Activated naive CD4-positive, alpha-beta T cell (primary cell): ENCODE results near the gene TMTC1.

ENCODE experiments used
- DNase-seq, 4 experiments: peaks; one replicate each; lab custom pipeline; 2025; lab: John Stamatoyannopoulos, UW

TMTC1 gene

GRCh38 chr12:29780084-29780483 lies 3.7 kb downstream of the TMTC1 start:
- DNase-seq = no peak

GRCh38 chr12:29778531-29778930 lies 5.2 kb downstream of the TMTC1 start:
- no peak for DNase-seq

- DNase-seq = no peak
Observed at GRCh38 chr12:29773076-29773475, 10.7 kb downstream of the TMTC1 start.

DNA sequence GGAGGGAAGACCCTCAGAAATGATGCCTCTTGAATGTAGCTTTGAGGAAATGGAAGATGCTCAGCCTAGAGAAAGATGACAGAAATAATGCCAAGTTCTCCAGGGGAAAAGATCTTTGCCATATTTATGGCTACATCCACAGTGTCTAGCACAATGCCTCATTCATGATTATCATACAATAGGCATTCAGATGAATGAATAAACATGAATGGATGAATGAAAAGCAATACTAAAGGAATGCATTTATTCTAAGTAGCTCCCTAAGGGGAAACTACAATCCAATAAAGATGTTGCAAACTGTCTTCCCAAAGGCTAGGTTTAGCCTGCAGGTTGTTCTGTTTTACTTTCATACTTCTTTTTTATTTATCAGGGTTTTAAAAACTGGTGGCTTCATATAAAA lies 12.0 kb downstream of the TMTC1 start:
- DNase-seq = no peak

DNA sequence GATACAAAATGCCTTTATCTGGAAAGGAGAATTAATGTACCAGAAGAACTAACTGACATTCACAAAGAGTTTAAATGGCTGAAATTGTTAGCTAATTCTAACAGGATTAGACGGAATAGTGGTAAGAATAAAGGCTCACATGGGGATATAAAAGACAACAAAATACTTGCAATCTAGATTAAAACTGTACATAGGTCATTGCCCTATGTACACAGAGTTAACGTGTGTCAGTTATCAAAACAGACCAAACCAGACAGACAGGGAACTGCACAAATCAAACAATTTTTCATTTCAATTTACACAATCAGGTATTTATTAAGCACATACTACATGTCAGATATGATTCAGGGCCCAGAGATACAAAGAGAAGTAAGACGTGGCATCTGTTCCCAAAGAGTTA lies 12.6 kb downstream of the TMTC1 start:
- DNase-seq = no peak

DNA sequence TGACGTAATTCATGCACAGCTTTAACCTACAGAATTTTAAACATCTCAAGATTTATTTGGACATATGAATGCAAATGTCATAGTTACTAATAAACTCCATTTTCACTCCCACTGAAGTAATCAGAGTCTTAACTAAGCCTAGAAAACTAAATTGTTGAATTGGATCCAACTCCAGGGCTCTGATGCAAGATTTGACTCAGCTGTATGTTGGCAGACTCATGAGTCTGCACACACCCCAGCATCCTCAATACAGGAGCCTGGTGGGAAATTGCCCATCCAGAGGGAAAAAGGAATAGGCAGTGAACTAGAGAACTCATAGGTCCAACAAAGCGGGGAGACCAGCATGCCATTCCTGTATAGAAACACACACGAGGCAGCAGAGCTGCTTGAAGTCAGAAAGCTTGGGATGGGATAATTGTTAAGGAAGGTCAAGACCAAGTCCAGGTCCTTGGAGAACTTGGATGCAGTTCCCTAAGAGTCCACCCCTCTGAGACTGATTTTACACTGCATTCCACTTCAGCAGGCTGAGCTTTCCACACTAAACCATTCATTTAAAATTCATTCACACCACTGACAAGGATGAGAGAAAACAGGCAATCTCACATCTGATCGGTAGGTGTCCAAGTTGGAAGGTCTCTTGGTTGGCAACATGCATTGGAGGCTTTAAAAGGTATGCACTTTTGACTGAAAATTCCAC lies 14.4 kb downstream of the TMTC1 start:
- DNase-seq = no peak

DNA sequence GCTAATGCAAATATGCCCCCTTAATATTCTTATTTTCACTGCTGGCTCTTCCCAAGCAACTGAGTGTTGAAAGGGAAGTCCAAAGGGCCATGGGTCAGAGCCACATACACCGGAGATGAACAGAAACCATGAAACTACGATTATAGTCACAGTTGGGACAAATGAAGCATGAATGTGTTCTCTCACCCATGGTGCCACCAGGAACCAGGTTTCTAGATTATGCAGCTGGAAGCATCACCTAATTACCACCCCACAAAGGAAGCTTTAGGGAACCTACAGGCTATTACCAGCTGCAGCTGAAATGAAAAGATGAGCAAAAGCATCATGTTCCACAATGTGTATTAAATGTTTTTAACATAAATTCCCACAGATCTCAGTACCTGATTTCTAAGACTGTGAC lies 15.4 kb downstream of the TMTC1 start:
- no peak for DNase-seq

- no peak for DNase-seq
Observed at GRCh38 chr12:29763301-29763683, 20.4 kb downstream of the TMTC1 start.

DNA sequence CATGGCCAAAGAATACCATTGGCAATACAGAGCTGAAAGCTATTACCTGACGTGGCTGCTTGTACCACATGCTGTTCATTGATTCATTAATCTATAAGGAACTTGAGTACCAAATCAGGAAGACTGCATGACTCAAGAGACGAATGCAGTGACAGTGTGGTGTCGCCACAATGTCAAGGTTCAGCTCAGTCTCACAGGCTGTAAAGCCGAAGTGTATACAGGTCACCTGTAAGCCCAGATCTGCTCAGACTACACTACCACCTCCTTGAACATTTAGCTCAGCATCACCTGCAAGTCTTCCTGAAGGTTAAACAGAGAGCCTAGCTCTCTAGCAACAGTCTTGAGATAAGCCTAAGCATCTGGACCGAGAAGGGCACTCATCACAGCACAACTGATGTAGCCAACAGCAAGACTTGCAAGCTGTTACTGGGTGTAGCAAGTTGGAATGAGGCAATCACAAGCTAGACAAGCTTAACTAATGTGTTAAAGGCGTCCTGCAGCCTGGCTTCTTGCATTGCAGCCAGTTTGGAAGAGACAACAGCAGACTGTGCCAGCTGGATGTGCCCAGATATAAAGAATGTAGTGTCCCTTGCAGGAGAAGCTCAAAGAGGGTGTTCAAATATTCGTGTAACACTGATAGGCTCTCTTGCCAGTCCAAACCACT lies 21.0 kb downstream of the TMTC1 start:
- no peak for DNase-seq

GRCh38 chr12:29759950-29760349 lies 23.8 kb downstream of the TMTC1 start:
- DNase-seq = no peak

DNA sequence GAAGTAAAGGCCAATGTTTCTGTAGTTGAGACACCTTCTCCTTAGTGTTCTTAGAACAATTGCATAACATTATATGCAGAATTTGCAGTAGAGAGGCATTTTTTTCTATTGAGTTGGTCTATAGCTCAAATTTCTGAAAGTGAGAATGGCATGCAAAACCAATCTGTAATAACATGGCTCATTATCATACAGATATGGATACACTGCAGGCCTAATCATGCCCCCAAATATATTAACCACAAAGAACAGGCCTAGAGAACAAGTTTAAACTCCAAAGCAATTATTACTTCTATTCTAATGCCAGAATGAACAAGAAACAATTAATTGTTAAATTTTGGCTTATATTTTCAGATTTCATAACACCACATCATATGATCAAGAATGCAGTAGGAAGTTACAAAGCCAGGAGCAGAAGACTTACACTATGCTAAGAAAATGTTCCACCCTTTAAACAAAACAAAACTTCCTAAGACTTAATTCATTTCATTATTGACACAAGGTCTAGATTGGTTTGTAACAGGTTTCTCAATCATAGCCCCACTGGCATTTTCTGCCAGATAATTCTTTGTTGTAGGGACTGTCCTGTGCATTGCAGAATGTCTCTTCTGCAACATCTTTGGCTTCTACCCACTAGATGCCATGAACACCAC lies 26.9 kb downstream of the TMTC1 start:
- no peak for DNase-seq

GRCh38 chr12:29754235-29755189 lies 29.2 kb downstream of the TMTC1 start:
- DNase-seq = no peak

DNA sequence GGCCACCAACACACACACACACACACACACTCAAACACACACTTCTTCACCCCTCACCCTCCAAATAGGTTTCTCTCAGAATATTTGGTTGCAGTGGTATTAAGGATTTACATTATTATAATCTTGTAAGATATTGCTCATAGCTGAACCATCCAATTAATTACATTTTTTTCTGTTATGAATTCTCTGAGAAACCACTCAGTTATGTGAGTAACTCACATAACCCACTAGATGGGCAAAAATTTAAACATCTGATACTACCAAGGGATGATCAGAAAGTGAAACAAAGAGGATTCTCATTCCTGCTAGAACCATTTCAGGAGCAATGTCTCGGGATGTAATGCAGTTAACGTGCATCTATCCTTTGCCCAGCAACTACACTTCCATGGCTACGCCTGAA lies 31.6 kb downstream of the TMTC1 start:
- DNase-seq = no peak

- no peak for DNase-seq
Observed at GRCh38 chr12:29751676-29752075, 32.1 kb downstream of the TMTC1 start.

DNA sequence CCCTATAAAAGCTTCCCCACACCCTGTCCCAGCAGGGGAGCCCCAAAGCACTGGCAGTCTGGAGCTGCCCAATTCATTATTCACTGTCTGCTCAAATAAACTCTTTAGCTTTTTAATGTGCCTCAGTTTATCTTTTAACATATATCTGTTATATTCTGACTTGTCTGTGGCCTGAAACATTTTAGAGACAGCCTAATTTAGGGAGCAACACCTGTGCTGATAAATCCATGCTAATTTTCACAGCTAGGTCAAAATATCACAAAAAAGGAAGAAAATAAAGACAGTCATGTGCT lies 32.9 kb downstream of the TMTC1 start:
- DNase-seq = no peak

DNA sequence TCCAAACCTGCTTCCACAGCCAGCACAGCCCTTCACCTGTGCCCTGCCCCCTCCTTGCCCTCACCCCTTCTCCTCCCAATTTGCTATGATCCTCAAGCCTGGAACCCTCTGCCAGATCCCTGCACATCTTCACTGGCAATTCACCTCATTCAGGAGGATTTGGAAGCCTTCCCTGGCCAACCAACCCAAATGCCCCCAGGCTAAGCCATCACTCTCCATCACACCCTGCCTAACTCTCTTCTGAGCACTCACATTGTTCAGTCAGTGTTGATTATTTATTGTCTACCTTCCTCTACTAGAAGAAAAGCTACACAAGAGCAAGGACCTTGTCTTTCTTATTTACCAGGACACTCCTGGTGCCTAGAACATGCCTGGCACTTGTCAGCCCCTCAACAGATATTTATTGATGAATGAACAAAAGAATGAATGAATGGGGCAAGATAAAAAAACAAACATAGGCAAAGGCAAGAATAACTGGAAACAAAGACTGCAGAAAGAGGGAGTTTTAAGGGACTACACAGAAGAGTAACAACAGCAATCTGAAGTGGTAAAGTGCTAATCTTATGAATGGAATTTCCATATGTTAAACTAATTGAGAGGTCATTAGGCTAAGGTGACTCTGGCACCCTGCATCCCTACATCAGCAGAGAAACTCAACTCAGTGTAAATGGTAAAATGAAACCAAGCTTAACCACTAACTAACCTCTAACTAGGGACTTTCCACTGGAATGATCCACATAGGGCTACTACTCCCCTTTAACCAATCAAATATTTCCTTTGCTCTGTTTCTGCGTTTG lies 33.4 kb downstream of the TMTC1 start:
- no peak for DNase-seq

- no peak for DNase-seq
Observed at GRCh38 chr12:29744365-29744764, 39.4 kb downstream of the TMTC1 start.

DNA sequence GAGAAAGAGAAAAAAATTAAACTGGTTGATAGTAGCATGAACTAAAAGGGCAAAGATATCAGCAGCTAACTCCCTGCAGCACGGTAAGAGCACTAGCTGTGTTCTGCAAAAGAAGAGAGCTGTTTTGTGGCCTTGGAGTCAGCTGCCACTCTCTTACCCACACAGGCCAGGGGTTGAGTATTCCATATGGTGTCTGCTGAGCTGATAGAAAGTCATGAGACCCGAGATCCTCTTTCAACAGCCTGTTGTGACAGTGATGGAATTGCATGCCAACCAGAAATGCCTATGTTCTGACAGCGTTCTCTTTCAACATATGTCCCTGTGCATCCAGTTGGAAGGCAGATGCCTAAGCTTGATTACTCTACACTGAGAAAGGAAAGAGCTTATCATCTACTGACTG lies 39.9 kb downstream of the TMTC1 start:
- DNase-seq = no peak

DNA sequence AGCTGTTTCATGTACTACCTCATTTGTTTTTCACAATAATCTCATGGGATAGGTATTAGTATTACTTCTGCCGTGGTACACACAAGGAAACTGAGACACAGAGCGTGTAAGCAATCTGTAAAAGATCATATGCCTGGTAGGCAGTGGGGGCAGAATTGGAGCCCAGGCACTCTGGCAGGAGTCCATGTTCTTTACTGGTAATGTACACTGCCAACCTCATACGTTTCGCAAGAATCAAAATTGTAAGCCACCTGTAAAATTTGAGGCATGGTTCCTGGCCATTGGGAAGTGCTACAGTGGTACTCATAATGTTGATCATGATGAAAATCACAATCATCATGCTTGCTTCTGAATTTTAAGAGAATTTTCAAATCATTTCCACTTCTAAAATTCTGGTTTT lies 40.7 kb downstream of the TMTC1 start:
- no peak for DNase-seq

DNA sequence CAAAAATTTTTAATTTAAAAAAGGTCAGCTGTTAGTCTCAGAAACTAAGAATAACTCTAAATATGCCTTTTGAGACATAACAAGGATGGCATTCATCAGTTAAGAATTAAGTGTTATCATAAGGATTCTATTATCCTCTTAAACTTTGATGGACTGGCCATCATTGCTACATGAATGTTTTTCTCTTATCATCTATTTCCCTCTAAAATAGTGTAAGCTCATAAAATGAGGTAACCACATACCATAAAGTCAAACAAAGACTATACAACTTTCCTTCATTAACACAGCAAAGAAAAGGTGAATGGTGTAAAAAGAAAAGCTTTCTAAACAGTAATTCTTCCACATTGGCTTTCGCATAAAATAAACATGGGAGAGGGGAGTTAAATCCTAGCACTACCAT lies 41.1 kb downstream of the TMTC1 start:
- no peak for DNase-seq

- no peak for DNase-seq
Observed at GRCh38 chr12:29741342-29742241, 42.1 kb downstream of the TMTC1 start.
